ENCODE measurements around the gene DAD1.

DNA sequence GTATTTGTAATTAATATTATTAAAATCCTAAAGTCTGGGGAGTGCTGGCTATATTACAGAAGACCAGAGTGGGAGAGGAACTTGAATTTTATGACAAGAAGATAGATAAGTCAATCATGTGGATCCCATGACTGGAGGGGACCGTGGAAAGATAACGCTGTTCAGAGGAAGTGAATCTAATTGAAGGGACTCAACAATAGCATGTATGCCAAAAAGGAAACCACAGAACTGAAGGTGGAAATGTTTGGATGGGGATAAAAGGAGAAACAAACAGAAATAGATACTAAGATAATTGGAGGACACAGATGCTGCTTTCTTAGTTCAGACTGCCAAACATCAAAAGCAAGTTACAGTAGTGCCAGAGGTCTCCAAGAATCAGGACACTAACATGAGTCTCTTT, 34.0 kb upstream of the DAD1 start:
- TF ChIP-seq, protein P1, sequence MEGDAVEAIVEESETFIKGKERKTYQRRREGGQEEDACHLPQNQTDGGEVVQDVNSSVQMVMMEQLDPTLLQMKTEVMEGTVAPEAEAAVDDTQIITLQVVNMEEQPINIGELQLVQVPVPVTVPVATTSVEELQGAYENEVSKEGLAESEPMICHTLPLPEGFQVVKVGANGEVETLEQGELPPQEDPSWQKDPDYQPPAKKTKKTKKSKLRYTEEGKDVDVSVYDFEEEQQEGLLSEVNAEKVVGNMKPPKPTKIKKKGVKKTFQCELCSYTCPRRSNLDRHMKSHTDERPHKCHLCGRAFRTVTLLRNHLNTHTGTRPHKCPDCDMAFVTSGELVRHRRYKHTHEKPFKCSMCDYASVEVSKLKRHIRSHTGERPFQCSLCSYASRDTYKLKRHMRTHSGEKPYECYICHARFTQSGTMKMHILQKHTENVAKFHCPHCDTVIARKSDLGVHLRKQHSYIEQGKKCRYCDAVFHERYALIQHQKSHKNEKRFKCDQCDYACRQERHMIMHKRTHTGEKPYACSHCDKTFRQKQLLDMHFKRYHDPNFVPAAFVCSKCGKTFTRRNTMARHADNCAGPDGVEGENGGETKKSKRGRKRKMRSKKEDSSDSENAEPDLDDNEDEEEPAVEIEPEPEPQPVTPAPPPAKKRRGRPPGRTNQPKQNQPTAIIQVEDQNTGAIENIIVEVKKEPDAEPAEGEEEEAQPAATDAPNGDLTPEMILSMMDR (IDR thresholded peaks at IDR 0.05), result no peak
- no peak for TF ChIP-seq POLR2A (IDR thresholded peaks at IDR 0.05)
- TF ChIP-seq POLR2AphosphoS5 (IDR thresholded peaks at IDR 0.05), result no peak

Measured in sigmoid colon (tissue), 4 donors.